ENCODE results near the gene BCL2L2.

DNA sequence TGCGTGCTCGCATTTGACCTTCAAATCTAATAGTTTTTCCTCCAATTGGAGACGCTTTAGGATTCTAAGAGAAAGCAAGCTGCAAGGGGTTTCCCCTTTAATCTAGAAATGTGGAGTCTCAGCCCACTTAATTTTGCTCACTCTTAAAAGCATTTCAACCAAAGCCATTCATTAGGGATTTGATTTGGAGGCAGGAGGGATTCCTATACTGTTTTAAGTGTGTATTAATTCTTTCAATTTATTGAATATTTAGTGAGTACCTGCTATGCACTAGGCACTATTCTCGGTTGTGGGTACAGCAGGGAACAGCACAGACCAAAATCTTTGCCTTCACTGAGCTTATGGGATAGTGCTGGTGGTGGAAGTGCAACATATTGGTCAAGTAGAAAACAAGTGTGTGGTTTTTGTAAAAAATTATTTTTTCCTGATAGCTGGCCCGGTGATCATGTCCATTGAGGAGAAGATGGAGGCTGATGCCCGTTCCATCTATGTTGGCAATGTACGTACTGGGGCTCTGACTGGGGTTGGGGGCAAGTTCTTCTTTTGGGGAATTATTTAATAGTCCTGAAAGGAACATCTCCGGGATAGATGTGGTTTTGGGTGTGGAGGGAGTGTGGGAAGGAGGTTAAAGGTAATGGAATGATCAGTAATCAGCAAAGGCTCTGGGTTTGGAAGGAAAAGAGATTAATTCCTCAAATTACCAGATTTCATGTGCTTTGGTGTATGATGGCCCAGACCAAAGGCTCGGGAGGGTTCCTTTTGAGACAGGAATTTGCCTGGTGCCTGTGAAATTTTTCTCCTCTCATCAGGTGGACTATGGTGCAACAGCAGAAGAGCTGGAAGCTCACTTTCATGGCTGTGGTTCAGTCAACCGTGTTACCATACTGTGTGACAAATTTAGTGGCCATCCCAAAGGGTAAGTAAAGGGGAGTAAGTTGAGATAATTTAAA, 16.2 kb downstream of the BCL2L2 start:
- no peak for TF ChIP-seq CTCF (IDR thresholded peaks at IDR 0.05; ENCODE audit: insufficient read depth, low read length)
- TF ChIP-seq, protein P1, sequence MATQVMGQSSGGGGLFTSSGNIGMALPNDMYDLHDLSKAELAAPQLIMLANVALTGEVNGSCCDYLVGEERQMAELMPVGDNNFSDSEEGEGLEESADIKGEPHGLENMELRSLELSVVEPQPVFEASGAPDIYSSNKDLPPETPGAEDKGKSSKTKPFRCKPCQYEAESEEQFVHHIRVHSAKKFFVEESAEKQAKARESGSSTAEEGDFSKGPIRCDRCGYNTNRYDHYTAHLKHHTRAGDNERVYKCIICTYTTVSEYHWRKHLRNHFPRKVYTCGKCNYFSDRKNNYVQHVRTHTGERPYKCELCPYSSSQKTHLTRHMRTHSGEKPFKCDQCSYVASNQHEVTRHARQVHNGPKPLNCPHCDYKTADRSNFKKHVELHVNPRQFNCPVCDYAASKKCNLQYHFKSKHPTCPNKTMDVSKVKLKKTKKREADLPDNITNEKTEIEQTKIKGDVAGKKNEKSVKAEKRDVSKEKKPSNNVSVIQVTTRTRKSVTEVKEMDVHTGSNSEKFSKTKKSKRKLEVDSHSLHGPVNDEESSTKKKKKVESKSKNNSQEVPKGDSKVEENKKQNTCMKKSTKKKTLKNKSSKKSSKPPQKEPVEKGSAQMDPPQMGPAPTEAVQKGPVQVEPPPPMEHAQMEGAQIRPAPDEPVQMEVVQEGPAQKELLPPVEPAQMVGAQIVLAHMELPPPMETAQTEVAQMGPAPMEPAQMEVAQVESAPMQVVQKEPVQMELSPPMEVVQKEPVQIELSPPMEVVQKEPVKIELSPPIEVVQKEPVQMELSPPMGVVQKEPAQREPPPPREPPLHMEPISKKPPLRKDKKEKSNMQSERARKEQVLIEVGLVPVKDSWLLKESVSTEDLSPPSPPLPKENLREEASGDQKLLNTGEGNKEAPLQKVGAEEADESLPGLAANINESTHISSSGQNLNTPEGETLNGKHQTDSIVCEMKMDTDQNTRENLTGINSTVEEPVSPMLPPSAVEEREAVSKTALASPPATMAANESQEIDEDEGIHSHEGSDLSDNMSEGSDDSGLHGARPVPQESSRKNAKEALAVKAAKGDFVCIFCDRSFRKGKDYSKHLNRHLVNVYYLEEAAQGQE (IDR thresholded peaks at IDR 0.05; ENCODE audit: insufficient replicate concordance, low read depth): no peak
- TF ChIP-seq GABPA (IDR thresholded peaks at IDR 0.05; ENCODE audit: low read depth): no peak
- TF ChIP-seq POLR2AphosphoS5 (IDR thresholded peaks at IDR 0.05; ENCODE audit: low read depth): no peak
- TF ChIP-seq SPI1 (IDR thresholded peaks at IDR 0.05; ENCODE audit: borderline replicate concordance, low read depth): no peak
